Parathyroid adenoma (tissue), 2 donors: ENCODE data around the gene SOCS7.

Experiments used
- H2AFZ ChIP-seq: fragments of 300-600 bp; sonication (generic); one replicate; pipeline ENCODE4 v1.7.0; 2017; ENCODE audit warnings: antibody characterized with exemption, mild to moderate bottlenecking
- H3K27ac ChIP-seq: fragments of 300-600 bp; sonication (generic); one replicate; pipeline ENCODE4 v1.7.0; 2017
- H3K27me3 ChIP-seq: fragments of 300-600 bp; sonication (generic); one replicate; pipeline ENCODE4 v1.7.0; 2017; ENCODE audit warnings: low read length; ENCODE audit not compliant: control insufficient read depth, insufficient read depth
- H3K36me3 ChIP-seq: fragments of 300-600 bp; sonication (generic); one replicate; pipeline ENCODE4 v1.7.0; 2017; ENCODE audit warnings: low read length; ENCODE audit not compliant: control insufficient read depth, insufficient read depth
- H3K4me1 ChIP-seq: fragments of 300-600 bp; sonication (generic); one replicate; pipeline ENCODE4 v1.7.0; 2017; ENCODE audit warnings: control low read depth
- H3K4me2 ChIP-seq: fragments of 300-600 bp; sonication (generic); one replicate; pipeline ENCODE4 v1.7.0; 2017; ENCODE audit warnings: low read length
- H3K4me3 ChIP-seq: fragments of 300-600 bp; sonication (generic); one replicate; pipeline ENCODE4 v1.7.0; 2017; ENCODE audit warnings: low read depth, low read length
- H3K79me2 ChIP-seq: fragments of 300-600 bp; sonication (generic); one replicate; pipeline ENCODE4 v1.7.0; 2017; ENCODE audit warnings: control low read depth
- H3K9ac ChIP-seq: fragments of 300-600 bp; sonication (generic); one replicate; pipeline ENCODE4 v1.7.0; 2017; ENCODE audit warnings: mild to moderate bottlenecking
- H3K9me3 ChIP-seq: fragments of 300-600 bp; sonication (generic); one replicate; pipeline ENCODE4 v1.7.0; 2017; ENCODE audit warnings: low read length; ENCODE audit not compliant: control insufficient read depth
- CTCF ChIP-seq: fragments of 300-600 bp; sonication (generic); IDR thresholded peaks from one replicate; pipeline ENCODE4 v1.7.0; 2017; ENCODE audit warnings: antibody characterized with exemption, mild to moderate bottlenecking
- donor health status: primary hyperparathyroidism.

SOCS7 gene

DNA sequence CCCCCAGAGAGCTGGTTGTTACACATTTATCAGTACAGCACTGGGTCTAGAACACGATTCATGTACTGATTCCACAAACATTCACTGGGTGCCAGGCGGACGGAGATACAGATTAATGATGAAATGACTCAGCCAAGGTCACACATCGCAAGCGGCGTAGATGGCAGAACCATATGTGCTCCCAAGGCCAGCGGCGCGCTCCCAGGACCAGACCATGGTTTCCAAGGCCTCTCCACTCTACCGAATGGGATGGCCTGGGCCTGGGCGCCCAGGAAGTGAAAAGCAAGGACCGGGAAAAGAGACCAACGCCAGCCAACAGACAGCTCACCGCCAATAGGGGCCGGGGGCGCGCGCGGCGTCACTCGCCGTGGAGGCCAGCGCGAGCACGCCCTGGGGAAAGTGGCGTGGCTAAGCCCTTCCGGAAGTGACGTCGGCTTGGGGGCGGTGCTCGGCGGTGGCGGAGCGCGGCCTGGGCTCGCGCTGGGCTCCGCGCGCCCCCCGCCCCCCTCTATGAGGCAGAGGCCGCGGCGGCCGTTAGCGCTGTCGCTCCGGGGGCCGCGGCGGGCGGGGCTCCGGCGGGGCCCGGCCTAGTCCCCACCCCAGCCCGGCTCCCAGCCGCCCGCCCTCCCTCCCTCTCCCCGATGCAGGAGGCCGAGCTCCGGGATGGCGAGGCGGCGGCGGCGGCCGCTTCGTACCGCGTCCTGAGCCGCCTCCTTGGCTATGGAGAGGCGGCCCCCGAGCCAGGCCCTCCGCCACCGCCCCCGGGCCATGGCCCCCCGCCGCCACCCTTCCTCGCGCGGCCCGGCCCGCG is at the start of gene SOCS7:
TSS of gene SOCS7 (plus strand) at position 433 of the 811 bp plus-strand sequence. CDS start at position 642, 209 bp downstream.
- H3K9ac ChIP-seq = peak within 1 kb of the TSS; percentile 63
- H3K9me3 ChIP-seq = no peaks in the 10 kb centered on the region
- no peaks in the 10 kb centered on the region for H3K27me3 ChIP-seq
- peak within 1 kb of the TSS; percentile 74 for H3K27ac ChIP-seq
- peak within 1 kb of the TSS; percentile 68 for H3K4me2 ChIP-seq
- peak within 1 kb of the TSS; percentile 62 for H3K4me3 ChIP-seq
- H3K79me2 ChIP-seq = peaks cover 38% of the 10 kb centered on the region
- H3K4me1 ChIP-seq = peaks cover 6% of the 10 kb centered on the region
- H2AFZ ChIP-seq = peak within 1 kb of the TSS; percentile 87
- no peaks in the 10 kb centered on the region for H3K36me3 ChIP-seq
- TF ChIP-seq CTCF = no peak

DNA sequence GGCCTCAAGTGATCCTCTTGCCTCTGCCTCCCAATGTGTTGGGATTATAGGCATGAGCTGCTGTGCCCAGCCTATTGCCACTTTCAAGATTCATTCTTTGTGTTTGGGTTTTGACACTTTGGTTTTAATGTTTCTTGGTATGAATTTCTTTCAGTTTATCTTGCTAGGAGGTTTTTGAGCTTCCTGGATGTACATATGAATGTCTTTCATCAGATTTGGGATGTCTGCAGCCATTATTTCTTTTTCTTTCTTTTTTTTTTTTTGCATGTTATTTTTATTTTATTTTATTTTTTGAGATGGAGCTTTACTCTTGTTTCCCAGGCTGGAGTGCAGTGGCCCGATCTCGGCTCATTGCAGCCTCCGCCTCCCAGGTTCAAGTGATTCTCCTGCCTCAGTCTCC is 36.1 kb upstream of the SOCS7 start:
- no peak overlapping the region for H3K27ac ChIP-seq
- H2AFZ ChIP-seq = no peak overlapping the region
- no peaks in the 10 kb centered on the region for H3K4me1 ChIP-seq
- H3K36me3 ChIP-seq = no peaks in the 10 kb centered on the region
- no peaks in the 10 kb centered on the region for H3K27me3 ChIP-seq
- H3K9ac ChIP-seq = no peak overlapping the region
- TF ChIP-seq CTCF = no peak
- H3K4me2 ChIP-seq = no peak overlapping the region
- no peaks in the 10 kb centered on the region for H3K79me2 ChIP-seq
- no peak overlapping the region for H3K4me3 ChIP-seq
- H3K9me3 ChIP-seq = no peaks in the 10 kb centered on the region

DNA sequence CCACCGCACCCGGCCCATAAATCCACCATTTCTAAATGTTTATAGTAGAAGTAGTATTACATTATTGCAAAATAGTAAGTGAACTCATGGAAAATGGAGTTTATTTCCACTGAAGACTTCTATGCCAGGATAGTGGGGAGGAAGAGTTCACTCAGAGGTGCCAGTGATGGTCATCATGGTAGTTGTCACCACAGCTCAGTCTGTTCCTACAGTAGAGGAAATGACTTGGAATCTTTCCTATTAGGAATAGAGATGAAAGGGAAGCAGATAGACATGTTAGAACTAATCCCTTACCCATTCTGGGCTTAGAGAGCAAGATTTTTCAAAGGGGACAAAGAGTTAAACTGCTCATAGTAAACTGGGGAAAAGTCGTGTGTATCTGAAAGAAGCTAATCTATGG is 34.6 kb upstream of the SOCS7 start:
- Histone ChIP-seq H3K27me3 (no peaks in the 10 kb centered on the region), H3K36me3 (no peaks in the 10 kb centered on the region), H3K79me2 (no peaks in the 10 kb centered on the region), H3K4me3 (no peak overlapping the region), H3K4me1 (no peaks in the 10 kb centered on the region), H3K27ac (no peak overlapping the region), H3K9me3 (no peaks in the 10 kb centered on the region), H2AFZ (no peak overlapping the region), H3K9ac (no peak overlapping the region), H3K4me2 (no peak overlapping the region)
- TF ChIP-seq CTCF = no peak

- Histone ChIP-seq H3K79me2 (no peaks in the 10 kb centered on the region), H3K4me1 (peaks cover 20% of the 10 kb centered on the region), H3K27me3 (no peaks in the 10 kb centered on the region), H3K9ac (no peak overlapping the region), H3K4me3 (no peak overlapping the region), H3K36me3 (no peaks in the 10 kb centered on the region), H3K9me3 (no peaks in the 10 kb centered on the region), H3K27ac (no peak overlapping the region), H2AFZ (no peak overlapping the region), H3K4me2 (no peak overlapping the region)
- TF ChIP-seq CTCF = no peak
Observed at GRCh38 chr17:38320482-38320881, 31.2 kb upstream of the SOCS7 start.
